K562 (cell line): ENCODE data around the gene LILRA2. TPM values are rescaled to one million over a fixed set of nuclear protein-coding genes. Genes with fewer than 3 reads are reported as not detected.

ENCODE experiments used
- HES1 ChIP-seq: fragments of 450-650 bp; IDR thresholded peaks from 2 replicates; pipeline ENCODE4 v1.6.1; 2016; ENCODE audit warnings: low read depth, mild to moderate bottlenecking, moderate library complexity
- JUND ChIP-seq, 2 experiments: IDR thresholded peaks; 2 replicates in 1 of 2; 3 replicates in 1 of 2; pipeline ENCODE4 v1.6.1; 2011; ENCODE audit warnings: borderline replicate concordance in 2 of 2, low read depth in 2 of 2, low read length in 2 of 2, improper control_type of control experiment in 1 of 2, missing biosample characterization in 1 of 2, missing genetic modification characterization in 1 of 2, missing genetic modification reagents in 1 of 2
- MTA3 ChIP-seq: fragments of 450-650 bp; formaldehyde crosslinking; IDR thresholded peaks from 2 replicates; pipeline ENCODE4 v1.6.1; 2017; ENCODE audit warnings: mild to moderate bottlenecking, borderline replicate concordance
- RUNX1 ChIP-seq: sonication (generic); IDR thresholded peaks from 2 replicates; pipeline ENCODE4 v1.6.1; 2016; ENCODE audit warnings: antibody characterized with exemption, low read depth
- SAFB ChIP-seq: fragments of 200-400 bp; formaldehyde crosslinking; IDR thresholded peaks from 2 replicates; pipeline ENCODE4 v1.6.1; 2017; ENCODE audit warnings: low read depth, low read length, borderline replicate concordance
- ZNF12 ChIP-seq: sonication (generic); formaldehyde crosslinking; IDR thresholded peaks from 2 replicates; pipeline ENCODE4 v1.4.0; 2020; ENCODE audit warnings: mild to moderate bottlenecking, missing genetic modification reagents
- ZNF24 ChIP-seq: fragments of 450-650 bp; IDR thresholded peaks from 2 replicates; pipeline ENCODE4 v1.6.1; 2016
- ZNF696 ChIP-seq: fragments of 250-450 bp; sonication (Bioruptor Pico); conservative IDR thresholded peaks from 2 replicates; pipeline ENCODE4 v1.4.0; 2020; ENCODE audit warnings: mild to moderate bottlenecking, moderate library complexity
- polyA plus RNA-seq, 8 experiments: library from polyadenylated mRNA; depleted of rRNA in 4 of 8; stranded (reverse) in 5 of 8; unstranded in 3 of 8; fragments of >200 nt; fragmentation: Nextera tagmentation in 2 of 8; fragmentation: Illumina TruSeq in 1 of 8; extraction: Ambion mirVana in 2 of 8; extraction: Trizol in 1 of 8; gene quantifications; 2 replicates each; pipeline versions ENCODE4 v1.2.1 to v1.2.3, GENCODE V29; 2011 to 2014; ENCODE audit warnings: inconsistent platforms in 1 of 8, missing spikeins in 1 of 8
- total RNA-seq, 7 experiments: library from RNA; depleted of rRNA in 6 of 7; stranded (reverse); fragments of >200 nt in 6 of 7; fragmentation: Illumina TruSeq in 2 of 7; extraction: Trizol in 2 of 7; gene quantifications; 2 replicates each; pipeline versions ENCODE4 v1.2.1 to v1.2.3, GENCODE V29; 2011 to 2021; ENCODE audit warnings: low replicate concordance in 1 of 7
- TF ChIP-seq, protein P1 (sequence below): sonication (generic); formaldehyde crosslinking; IDR thresholded peaks from 2 replicates; pipeline ENCODE4 v1.8.0; 2022; ENCODE audit warnings: mild to moderate bottlenecking, missing genetic modification reagents, borderline replicate concordance
- TF ChIP-seq, protein P2 (sequence below), 2 experiments: fragments of 450-650 bp; IDR thresholded peaks; 2 replicates each; pipeline ENCODE4 v1.6.1; 2016; ENCODE audit warnings: mild to moderate bottlenecking in 2 of 2, borderline replicate concordance in 1 of 2, low read depth in 1 of 2, moderate library complexity in 1 of 2

The LILRA2 gene
- total and polyA plus RNA-seq, 9 of the 15 experiments (the other 6 are each of a cell fraction or from before 2014, with no cell fraction given), result 0.32 to 2.1 (median 0.96) TPM

- TF ChIP-seq, protein P1, sequence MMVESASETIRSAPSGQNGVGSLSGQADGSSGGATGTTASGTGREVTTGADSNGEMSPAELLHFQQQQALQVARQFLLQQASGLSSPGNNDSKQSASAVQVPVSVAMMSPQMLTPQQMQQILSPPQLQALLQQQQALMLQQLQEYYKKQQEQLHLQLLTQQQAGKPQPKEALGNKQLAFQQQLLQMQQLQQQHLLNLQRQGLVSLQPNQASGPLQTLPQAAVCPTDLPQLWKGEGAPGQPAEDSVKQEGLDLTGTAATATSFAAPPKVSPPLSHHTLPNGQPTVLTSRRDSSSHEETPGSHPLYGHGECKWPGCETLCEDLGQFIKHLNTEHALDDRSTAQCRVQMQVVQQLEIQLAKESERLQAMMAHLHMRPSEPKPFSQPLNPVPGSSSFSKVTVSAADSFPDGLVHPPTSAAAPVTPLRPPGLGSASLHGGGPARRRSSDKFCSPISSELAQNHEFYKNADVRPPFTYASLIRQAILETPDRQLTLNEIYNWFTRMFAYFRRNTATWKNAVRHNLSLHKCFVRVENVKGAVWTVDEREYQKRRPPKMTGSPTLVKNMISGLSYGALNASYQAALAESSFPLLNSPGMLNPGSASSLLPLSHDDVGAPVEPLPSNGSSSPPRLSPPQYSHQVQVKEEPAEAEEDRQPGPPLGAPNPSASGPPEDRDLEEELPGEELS, result no peak
- TF ChIP-seq MTA3 (no peak), ZNF12 (no peak), ZNF696 (no peak), JUND (IDR thresholded peaks at IDR 0.05; ENCODE audit: borderline replicate concordance, low read depth, low read length) (peak; percentile 37; the same call in 1 of the 2 replicates), JUND (tag; IDR thresholded peaks at IDR 0.05; ENCODE audit: borderline replicate concordance, low read depth, low read length) (no peak; the same call in 2 of the 3 replicates), SAFB (no peak), RUNX1 (no peak), HES1 (0 out of 2 replicates have a peak, but pooled peaks have one; percentile 27), ZNF24 (no peak)
- TF ChIP-seq, protein P2, sequence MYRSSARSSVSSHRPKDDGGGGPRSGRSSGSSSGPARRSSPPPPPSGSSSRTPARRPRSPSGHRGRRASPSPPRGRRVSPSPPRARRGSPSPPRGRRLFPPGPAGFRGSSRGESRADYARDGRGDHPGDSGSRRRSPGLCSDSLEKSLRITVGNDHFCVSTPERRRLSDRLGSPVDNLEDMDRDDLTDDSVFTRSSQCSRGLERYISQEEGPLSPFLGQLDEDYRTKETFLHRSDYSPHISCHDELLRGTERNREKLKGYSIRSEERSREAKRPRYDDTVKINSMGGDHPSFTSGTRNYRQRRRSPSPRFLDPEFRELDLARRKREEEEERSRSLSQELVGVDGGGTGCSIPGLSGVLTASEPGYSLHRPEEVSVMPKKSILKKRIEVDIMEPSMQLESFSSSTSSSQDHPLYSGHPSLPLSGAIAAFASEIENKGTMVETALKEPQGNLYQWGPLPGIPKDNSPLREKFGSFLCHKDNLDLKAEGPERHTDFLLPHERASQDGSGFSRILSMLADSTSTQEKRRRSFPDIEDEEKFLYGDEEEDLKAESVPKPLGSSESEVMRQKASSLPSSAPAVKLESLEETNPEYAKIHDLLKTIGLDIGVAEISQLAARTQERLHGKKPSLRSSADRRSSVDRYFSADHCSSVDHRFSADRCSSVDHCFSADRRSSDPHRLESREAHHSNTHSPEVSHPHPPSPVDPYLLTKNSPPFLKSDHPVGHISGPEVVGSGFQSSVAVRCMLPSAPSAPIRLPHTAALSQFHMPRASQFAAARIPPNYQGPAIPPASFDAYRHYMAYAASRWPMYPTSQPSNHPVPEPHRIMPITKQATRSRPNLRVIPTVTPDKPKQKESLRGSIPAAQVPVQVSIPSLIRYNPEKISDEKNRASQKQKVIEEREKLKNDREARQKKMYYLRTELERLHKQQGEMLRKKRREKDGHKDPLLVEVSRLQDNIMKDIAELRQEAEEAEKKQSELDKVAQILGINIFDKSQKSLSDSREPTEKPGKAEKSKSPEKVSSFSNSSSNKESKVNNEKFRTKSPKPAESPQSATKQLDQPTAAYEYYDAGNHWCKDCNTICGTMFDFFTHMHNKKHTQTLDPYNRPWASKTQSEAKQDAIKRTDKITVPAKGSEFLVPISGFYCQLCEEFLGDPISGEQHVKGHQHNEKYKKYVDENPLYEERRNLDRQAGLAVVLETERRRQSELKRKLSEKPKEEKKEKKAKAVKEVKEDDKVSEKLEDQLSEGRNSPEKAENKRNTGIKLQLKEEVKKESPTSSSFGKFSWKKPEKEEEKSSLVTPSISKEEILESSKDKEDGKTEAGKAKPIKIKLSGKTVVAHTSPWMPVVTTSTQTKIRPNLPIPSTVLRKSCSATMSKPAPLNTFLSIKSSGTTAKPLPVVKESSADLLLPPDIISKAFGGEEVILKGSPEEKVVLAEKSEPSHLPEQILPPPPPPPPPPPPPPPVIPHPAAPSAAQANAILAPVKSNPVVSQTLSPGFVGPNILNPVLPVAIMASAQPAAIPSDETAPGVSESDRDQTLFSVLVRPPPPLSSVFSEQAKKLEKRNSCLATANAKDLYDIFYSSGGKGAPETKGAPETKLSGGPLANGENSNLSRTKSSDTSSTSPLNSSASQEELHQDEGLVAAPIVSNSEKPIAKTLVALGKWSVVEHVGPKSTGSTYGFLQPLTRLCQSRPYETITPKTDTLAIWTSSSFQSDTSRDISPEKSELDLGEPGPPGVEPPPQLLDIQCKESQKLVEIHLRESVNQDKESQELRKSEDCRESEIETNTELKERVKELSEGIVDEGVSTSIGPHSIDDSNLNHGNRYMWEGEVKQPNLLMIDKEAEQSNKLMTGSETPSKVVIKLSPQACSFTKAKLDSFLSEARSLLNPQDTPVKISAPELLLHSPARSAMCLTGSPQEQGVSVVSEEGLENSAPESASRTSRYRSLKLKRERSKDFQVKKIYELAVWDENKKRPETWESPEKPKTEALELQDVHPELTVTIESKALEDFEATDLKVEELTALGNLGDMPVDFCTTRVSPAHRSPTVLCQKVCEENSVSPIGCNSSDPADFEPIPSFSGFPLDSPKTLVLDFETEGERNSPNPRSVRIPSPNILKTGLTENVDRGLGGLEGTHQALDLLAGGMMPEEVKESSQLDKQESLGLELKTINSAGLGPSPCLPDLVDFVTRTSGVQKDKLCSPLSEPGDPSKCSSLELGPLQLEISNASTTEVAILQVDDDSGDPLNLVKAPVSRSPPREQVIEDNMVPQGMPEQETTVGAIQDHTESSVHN (IDR thresholded peaks at IDR 0.05; ENCODE audit: borderline replicate concordance in 1 of 2, low read depth in 1 of 2), result no peak
These were observed 786 bp upstream of the LILRA2 start (continued) for GRCh38 chr19:54572696-54573311.
